NCI-H69 (cell line): ENCODE results near the gene MYO5A.
"Not testable (repeated sequence)": the region's sequence is repeated elsewhere in the genome, so short reads cannot be mapped to it uniquely, and the experiment has no call there.

Experiments used
- DNase-seq: peaks from one replicate; lab custom pipeline; 2025; lab: John Stamatoyannopoulos, UW

The MYO5A gene

DNA sequence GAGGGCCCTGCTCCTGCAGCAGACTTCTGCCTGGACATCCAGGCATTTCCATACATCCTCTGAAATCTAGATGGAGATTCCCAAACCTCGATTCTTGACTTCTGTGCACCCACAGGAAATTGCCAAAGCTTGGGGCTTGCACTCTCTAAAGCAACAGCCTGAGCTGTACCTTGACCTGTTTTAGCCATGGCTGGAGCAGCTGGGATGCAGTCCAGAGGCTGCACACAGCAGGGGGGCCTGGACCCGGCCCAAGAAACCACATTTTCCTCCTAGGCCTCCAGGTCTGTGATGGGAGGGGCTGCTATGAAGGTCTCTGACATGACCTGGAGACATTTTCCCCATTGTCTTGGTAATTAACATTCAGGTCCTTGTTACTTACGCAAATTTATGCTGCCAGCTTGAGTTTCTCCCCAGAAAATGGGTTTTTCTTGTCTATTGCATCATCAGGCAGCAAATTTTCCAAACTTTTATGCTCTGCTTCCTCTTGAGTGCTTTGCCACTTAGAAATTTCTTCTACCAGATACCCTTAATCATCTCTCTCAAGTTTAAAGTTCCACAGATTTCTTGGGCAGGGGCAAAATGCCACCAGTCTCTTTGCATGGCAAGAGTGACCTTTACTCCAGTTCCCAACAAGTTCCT lies 11.8 kb upstream of the MYO5A start:
- peak; percentile 8 for DNase-seq

DNA sequence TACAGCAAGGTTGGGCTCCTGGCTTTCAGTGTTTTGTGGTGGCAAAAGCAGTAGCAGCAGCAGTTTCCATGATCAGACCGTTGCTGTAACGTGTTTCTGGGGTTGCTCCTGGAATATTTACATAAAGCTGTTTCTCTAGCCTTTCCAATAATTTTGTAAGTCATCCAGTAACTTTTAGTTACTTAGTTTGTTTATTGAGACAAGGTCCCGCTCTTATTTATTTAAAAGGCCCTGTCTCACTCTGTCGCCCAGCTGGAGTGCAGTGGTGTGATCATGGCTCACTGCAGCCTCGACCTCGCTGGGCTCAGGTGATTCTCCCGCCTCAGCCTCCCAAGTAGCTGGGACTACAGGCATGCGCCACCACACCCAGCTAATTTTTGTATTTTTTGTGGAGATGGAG lies 8.8 kb upstream of the MYO5A start:
- no peak for DNase-seq

DNA sequence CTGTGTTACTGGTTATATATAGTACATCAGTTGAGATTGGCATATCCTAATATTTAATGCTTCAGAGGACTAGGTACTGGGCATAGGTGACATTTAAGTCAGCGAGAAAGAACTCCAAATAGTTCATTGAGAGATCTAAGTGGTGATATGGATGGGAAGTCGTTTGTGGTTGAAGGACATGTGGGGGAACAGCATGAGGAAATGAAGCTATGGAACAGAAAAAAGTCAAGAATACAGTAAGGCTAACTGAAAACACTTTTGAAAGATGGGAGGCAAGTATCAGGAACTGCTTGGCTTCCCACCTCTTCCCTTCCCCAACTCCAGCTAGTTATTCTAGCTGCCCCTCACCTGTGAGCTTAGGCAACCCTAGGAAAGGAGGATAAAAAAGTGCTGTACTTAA lies 3.7 kb upstream of the MYO5A start:
- DNase-seq = no peak

DNA sequence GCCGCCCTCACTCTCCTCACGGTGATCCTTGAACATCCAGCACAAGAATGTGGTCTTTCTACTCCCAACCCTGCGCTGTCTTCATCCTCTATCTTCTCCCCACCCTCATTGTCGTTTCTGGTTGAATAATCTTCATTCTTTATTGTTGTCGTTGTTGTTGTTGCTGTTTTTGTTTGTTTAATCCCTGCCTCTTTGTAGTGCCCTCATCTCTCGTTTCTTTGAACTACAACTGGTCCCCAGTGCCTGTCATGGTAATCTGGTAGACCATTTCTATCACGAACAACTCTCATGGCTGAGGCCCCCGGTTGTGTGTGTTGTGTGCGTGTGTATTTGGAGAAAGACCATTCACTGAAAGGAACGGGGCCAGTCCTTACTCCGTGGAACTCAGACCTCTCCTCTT lies 1.3 kb upstream of the MYO5A start:
- DNase-seq = no peak

DNA sequence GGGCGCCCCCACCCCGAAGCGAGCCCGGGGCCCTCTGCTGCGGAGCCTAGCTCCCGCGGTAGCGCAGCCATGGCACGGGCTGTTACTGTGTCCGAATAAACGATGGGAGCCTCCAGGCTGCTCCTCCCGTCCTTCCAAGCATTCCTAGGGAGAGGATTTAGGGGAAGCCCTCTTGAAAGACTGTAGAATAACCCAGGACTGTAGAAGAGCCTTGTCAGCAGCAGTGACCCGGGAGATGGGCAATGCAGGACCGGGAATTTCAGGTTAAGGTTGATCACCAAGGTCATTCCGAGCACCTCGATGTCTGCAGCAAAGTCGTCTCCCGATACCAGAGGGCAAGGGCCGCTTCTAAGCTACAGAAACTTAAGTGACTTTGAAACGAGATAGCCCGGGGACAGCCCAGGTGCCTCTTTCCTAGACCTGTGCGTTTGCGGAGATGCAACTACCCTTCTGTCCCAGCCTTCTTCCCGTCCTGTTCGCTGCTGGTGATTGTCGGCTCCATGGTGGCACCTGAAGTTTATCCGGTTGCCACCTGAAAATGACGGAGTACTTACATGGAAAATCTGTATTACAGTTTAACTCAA lies 753 bp upstream of the MYO5A start:
- peak; percentile 46 for DNase-seq

DNA sequence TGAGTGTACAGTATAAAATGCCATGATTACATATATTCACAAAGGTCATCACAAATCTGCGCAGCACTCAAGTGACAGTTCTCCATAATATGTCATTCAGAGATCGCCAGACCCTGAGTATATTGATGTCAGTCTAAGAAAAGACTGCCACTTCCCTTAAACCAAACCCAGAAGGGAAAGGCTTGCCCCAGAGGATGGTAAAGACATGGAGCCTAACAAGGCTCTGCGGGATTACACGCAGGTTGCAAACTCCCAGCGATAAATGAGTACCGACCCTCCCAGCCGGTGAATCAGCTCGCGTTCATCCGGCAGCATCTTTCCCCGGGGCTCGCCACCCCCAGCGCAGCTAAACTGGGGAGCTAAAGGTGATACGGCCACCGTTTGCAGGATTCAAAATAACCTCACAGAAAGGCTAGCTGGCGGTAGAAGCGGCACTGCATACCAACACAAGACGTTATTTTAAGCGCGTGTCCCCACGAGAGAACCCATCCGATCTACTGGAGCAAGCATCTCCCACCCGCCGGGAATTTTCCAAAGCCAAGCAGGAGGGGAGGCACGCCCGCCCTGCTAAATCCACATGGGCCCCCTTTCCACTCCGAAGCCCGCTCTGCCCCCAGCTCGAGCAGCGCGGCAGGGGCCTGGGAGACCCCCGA lies 643 bp downstream of the MYO5A start:
- DNase-seq = peak; percentile 66

DNA sequence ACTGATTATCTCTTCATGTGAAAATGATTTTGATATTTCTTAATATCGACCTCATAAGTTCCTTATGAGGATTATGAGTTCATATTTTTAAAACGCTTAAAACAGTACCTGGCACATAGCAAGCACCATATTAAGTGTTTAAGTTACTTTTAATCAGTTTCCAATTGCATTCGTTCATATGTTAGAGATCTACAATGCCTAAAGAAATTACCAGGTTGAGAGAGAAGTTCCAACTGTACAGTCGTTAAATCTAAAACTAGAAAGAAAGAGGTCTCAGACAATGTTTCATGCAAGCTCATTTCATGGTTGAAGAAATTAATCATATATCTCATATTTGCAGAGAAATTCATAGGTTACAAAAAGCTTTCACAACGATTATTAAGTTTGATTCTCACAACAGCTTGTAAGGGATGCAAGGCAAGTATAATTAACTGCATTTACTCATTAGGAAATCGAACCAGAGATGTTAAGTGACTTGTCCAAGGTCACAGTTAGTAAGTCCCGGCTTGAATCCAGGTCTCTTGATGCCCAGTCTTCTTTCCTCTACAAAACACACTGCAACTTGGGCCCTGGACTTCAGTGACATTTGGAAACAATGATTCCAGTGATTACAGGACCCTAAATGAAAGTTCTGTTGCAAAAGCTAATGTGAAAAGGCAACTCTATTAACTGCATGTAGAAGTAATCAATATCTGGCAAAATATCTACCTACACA lies 1.3 kb downstream of the MYO5A start:
- DNase-seq = no peak

DNA sequence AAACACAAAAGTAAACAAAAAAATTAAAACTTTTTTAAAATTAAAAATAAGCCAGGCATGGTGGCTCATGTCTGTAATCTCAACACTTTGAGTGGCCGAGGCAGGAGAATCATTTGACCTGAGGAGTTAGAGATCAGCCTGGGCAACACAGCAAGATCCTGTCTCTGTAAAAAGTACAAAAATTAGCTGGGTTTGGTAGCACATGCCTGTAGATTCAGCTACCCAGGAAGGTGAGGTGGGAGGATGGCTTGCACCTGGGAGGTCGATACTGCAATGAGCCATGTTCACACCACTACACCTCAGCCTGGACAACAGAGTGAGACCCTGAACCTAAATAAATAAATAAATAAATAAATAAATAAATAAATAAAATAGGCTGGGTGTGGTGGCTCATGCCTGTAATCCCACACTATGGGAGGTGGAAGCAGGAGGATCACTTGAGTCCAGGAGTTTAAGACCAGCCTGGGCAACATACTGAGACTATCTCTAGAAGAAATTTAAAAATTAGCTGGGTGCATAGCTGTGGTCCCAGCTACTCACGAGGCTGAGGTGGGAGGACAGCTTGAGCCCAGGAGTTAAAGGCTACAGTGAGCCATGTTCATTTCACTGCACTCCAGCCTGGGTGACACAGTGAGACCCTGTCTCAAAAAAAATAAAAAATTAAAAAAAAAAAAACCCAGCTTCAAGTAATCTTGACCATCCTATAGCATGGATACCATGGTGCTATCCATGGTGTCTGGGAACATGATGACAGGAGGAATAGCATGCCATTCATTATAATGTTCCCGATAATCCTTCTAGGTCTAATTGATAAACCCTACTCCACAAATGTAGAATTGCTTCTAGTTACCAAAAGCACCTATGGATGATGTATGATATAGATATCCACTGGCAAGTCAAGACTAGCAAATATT lies 4.2 kb downstream of the MYO5A start:
- DNase-seq = no peak

DNA sequence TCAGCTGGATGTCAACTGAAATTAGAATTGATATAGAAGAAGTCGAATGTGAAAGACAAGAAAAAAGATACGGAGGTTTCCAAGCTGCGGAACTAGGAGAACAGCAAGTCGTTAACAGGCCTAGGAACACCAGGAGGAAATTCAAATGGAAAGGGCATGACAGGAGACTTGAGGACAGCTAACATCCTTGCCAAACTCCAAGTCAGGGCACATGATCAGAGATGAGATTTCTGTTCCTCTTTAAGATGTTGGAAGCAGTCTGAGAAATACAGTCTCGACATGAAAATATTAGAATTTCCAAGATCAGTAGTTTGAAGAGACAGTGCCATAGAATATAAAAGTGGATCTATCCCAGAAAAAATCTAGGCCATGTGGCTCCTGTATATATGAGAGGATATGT lies 5.0 kb downstream of the MYO5A start:
- no peak for DNase-seq

DNA sequence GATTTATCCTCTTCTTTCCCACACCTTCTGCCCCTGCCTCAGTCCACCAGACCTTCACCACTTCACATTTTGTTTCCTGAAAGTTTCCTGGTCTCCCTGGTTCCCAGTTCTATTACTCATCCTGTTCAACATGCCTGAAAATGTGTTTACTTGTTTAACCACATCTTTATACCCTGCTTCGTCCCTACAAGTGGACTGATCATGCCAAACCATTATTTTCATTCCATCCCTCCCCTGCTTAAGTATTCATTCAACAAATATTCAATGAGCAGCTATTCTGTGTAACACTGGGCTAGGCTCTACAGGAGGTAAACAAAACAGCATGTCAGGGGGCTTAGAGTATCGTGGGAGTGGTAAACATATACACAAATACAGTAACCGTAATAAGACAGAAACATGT lies 5.5 kb downstream of the MYO5A start:
- no peak for DNase-seq

DNA sequence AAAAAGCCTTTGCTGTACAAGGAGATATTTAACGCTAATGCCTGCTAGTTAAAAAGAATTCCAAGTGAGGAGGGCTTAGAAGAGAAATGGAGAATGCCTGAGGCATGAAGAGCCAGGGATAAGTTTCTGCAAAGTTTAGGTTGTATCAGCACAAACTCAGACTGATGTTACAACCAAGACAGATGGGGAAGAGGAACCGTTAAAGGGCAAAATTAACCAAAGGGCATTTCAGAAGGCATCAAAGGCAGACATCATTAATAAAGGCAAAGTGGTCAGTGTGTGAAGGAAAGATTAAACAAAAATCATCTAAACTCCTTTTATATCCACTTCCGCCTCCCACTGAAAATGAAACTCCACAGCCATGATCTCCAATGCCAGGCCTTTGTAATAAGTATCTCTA lies 7.0 kb downstream of the MYO5A start:
- no peak for DNase-seq

DNA sequence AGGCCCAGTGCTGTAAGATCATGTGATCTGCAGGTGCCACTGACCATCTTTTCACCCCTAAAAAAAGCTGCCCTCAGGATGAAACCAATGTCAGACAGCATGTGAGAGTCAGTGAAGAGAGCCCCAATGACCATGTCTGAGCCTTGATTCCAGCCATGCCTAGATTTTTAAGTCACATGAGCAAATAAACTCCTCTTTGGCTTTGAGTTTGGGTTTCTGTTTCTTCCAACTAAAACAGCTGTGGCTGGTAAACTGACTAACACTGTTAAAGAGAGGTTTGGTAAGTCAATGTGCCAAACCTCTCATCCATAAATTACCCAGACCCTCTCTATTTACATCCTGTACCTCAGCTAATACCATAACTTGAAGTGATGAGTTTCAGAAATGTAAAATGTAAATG lies 8.3 kb downstream of the MYO5A start:
- no peak for DNase-seq

DNA sequence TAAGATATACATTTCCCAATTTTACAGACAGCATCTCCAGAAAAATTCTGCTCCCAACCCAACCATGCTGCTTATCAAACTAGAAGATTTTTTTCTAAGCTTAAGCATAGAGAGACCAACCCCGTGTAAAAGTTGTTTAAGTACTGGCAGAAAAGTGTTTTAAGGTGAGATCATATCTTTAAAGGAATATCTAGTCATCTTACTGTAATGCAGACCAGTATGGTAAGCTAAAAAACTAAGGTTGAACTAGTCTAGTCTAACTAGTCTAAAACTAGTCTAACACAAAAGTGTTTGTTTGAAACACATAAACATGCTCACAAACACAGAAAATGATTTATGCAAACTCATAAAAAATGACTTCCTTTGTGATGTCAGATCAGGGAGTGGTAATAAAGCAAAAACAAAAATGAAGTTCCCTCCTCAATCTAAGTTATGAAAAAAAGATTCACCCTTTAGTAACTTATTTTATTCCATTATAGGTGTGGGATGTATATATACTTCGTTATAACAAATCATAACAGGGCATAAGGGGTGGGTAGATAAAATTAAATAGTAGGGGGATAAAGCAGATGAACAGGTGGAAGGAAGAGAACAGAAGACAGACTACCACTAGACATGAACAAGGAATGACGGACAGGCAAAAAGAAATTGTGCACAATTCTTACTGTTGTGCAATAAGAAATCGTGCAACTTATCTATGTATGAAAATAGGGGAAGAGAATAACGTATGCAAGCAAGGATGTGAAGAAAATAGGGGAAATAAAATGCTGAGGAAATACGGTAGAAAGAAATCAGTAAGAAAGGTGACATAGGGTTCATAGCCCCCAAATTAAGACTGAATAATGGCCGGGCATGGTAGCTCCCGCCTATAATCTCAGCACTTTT lies 10.0 kb downstream of the MYO5A start:
- no peak for DNase-seq

DNA sequence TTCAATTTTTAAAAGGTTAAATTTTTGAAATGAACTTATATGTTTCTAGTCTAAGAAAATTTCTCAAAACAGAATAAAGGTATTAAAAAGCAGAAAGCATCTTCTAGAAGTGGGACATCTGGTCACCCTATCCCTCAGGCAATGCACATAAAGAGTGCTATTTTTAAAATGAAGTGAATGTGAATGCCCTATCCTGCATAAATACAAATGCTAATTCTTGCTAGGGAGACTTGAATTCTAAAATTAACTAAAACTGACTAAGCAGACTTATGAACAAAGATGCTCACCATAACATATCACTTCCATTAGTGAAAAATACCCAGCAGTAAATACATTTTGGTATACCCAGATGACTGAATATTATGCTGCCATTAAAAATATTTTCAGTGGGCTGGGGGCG lies 11.7 kb downstream of the MYO5A start:
- DNase-seq = no peak

DNA sequence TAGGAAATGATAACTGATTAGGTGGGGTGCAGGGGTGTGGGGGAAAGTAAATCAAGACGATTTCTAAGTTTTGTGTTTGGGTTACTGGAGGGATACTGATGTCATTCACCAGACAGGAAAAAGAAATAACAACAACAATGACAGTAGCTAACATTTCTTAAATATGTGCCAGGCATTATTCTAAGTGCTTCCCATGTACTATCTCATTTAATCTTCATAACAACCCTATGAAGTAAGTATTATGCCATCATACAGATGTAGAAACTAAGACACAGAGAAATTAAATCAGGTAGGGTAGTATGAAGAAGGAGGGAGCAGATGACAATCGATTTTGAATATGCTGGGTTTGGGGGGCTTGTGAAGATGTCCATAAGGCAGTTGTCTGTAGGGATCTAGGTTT lies 13.3 kb downstream of the MYO5A start:
- no peak for DNase-seq

DNA sequence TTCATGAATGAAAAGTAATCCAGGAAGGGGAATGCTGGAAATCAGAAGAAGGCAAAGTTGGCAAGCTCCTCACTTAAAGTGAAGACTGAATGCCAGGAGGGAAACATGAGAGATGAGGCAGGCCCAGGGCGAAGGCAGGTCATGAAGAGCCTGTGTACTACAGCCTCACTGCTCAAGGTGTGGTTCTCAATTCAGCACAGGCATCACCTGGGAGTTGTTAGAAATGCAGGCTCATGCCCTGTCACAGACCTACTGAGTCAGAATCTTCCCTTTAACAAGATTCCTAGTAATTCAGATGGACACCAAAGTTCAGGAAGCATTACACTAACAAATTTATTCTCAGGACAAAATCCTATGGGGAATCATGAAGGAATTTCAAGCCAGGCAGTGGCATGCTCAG lies 14.2 kb downstream of the MYO5A start:
- no peak for DNase-seq

DNA sequence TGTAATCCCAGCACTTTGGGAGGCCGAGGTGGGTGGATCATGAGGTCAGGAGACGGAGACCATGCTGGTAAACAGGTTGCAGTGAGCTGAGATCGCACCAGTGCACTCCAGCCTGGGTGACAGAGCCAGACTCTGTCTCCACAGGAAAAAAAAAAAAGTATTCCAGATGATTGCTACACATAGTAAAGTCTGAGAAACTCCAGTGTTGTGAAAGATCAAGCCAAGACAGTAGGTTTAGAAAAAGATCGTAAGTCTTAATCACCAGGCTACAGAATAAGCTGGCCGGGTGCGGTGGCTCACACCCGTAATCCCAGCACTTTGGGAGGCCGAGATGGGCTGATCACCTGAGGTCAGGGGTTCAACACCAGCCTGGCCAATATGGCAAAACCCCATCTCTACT lies 15.8 kb downstream of the MYO5A start:
- not testable (repeated sequence) for DNase-seq

DNA sequence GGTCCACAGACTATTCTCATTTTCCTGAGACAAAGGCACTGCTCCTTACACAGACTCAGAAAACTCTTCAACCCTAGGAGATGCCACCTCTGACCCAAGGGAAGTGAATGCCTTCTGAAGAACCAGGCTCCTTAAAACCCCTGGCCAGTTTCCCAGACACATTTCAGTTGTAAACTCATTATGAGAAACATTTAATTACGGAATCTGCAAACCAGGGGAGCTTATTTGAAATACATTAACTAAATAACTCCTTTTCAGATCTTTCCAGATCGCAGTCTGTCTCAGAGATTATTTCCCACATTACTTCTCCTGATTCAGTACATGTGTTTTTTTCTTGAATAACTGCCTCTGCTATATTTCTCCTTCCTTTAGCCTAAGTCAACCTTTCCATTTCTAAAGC lies 17.6 kb downstream of the MYO5A start:
- DNase-seq = peak; percentile 31

DNA sequence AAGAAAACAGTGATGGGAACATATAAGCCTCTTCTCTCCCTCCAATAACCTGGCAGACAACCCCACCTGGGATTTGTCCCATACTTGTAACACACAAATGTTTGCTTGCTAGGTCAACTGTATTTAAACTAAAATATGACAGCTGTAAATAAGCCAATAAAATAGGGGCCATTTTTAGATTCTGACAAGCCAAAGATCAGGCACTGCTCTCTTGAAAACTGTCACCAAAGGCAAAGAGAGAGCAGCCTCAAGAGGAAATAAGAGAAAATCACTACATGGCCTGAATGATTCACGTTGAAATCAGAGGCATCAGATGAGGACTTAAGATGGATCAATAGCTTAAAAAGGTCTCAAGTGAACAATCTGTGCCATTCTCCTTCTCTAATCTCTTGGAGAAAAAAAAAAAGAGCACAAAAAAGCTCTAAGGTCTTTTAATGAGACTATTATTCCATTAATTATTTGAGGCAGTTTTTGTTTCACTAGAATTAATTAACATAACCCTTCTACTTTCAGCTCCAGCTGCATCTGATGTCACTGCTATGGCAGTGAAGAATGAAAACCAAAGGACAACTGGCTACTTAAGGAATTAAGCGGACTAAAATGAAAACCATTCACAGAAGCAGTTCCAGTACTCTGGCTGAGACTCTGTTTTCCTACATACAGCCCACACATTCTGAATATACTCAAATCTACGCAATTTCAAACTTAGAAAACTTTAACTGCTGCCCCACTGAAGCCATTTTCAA lies 19.0 kb downstream of the MYO5A start:
- DNase-seq = no peak

DNA sequence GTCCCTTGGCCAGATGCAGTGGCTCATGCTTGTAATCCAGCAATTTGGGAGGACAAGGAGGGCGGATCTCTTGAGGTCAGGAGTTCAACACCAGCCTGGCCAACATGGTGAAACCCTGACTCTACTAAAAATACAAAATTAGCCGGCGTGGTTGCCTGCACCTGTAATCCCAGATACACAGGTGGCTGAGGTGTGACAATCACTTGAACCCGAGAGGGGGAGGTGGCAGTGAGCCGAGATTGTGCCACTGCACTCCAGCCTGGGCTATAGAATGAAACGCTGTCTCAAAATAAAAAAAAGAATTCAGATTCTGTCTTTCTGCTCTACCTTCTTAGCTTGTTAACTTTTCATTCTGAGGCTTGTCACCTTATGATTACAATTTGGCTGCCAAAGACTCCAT lies 22.1 kb downstream of the MYO5A start:
- no peak for DNase-seq
